HFF-Myc (cell line): Measurements from ENCODE around the gene LMX1A.

ENCODE experiments used
- DNase-seq: peaks from one replicate; pipeline ENCODE4 v3.0.0-alpha.2; 2011; ENCODE audit warnings: low read depth; ENCODE audit errors: extremely low read depth
- H3K4me3 ChIP-seq: replicated peaks from 2 replicates; pipeline ENCODE4 v1.5.1; 2011; ENCODE audit warnings: low read depth, mild to moderate bottlenecking, control low read depth, low read length
- TF ChIP-seq, protein P1 (sequence below): IDR thresholded peaks from 2 replicates; pipeline ENCODE4 v1.5.1; 2012; ENCODE audit warnings: mild to moderate bottlenecking, low read depth, low read length, control low read depth; ENCODE audit errors: missing control alignments

The LMX1A gene

DNA sequence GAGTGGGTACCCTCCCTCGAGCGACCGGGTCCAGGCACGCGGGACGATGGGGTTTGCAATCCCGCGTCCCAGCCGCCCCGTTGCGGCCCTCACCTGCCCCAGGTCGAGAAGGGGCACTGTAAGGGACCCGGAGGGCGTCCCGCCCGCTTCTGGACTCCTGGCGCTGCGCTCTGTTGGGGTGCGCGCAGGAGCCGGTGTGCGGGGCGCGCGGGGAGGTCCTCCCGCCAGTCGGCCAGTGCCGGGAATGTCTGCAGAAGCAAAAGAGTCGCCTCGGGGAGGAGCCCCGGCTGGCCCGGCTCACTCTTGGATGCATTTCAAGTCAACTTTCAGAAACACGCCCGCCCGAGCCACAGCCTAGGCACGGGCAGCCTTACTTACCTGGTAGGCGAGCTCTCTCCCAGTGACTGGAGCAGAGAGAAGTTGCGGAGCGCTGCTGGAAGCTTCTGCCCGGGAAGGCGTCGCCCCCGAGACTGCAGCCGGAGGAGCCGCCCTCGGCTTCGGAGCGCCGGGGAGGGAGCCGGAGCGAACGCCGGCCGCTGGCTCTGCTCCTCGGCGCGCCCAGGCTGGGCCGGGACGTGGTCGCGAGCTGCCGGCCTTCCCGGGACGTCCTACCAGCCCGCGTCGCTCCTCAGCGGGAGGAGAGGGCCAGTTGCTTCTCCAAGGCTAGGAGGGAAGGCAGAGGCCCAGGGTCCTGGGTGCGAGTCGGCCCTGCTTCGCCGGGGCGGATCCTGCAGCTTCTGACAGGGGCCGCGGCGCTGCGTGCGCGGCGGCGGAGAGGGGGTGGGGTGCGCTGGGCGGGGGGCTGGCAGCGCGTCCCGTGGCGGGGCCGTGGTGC is at the start of gene LMX1A:
Gene LMX1A, minus strand, starts transcription at position 739 of the 835 bp plus-strand sequence. CDS start 1,156 bp downstream, outside the sequence.
- no peak within 1 kb of the TSS for H3K4me3 ChIP-seq
- TF ChIP-seq, protein P1, sequence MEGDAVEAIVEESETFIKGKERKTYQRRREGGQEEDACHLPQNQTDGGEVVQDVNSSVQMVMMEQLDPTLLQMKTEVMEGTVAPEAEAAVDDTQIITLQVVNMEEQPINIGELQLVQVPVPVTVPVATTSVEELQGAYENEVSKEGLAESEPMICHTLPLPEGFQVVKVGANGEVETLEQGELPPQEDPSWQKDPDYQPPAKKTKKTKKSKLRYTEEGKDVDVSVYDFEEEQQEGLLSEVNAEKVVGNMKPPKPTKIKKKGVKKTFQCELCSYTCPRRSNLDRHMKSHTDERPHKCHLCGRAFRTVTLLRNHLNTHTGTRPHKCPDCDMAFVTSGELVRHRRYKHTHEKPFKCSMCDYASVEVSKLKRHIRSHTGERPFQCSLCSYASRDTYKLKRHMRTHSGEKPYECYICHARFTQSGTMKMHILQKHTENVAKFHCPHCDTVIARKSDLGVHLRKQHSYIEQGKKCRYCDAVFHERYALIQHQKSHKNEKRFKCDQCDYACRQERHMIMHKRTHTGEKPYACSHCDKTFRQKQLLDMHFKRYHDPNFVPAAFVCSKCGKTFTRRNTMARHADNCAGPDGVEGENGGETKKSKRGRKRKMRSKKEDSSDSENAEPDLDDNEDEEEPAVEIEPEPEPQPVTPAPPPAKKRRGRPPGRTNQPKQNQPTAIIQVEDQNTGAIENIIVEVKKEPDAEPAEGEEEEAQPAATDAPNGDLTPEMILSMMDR = no peak
- DNase-seq = no peak

DNA sequence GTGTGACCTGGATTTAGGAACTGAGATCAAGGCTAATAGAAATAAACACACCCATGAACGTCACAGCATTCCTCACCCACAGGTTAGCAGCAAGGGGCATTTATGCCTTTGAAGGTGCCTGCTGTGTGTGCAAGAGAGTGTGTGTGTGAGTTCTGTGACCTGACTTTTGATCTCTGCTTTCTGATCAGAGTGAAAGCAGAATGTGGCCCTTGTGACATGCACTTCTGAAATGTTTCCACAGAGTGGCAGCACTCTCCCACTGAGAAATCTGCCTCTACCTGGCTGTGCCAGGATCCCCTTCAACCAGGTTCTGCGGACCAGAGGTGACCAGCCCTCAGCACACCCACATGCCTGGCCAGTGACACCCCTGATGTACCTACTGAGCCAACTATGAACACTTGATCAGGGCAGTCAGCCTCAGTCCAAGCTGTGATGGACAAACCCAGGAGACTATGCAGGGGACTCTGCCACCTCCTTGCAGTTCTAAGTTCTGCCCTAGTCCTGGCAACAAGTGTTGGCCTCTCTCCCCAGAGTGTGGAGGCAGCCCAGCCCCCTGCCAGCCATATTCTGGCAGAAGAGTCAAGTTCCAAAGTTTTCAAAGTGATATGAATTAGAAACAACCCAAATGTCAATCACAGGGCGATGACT is 47.4 kb upstream of the LMX1A start:
- H3K4me3 ChIP-seq = no peak overlapping the region
- TF ChIP-seq, protein P1 = peak; percentile 49
- DNase-seq = no peak

DNA sequence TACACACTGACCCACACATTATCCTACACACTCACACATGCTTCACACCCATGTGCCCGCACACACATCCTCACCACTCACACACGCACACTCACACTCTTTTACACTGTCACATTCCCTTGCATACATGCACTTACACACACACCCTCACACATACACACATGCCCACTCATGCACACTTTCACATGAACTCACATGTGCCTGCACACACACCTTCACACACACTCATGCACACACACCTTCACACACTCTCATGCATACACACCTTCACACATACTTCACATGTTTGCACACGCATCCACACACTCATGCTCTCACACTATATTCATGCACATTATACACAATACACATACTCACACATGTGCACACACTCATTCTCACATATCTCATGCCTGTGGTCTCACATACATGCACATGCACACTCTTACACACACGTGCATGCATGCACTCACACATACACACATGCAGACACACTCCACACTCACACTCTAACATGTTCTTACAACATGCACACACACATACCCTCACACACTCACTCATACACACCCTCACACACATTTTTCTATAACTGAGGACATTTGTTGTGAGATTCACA is 46.1 kb upstream of the LMX1A start:
- no peak for DNase-seq
- H3K4me3 ChIP-seq = no peak overlapping the region
- TF ChIP-seq, protein P1 = no peak

DNA sequence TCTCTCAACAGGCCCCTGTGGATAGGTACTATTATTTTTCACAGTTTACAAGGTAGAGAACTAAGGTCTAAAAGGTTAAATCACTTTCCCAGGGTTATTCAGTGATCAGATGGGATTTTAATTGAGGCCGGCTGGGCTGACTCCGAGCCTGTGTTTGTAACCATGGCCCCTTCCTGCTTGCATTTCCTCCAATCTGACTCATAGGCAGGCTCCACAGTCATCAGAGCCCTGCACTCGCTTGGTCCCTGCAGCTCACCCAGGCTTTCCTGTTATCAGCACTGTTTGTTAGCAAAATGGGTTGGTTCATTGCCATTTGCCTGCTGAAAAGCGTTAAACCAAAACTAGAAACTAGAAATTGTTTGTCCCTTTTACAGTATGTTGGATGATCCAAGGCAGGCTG is 41.4 kb upstream of the LMX1A start:
- H3K4me3 ChIP-seq = no peak overlapping the region
- TF ChIP-seq, protein P1 = no peak
- DNase-seq = peak; percentile 71

DNA sequence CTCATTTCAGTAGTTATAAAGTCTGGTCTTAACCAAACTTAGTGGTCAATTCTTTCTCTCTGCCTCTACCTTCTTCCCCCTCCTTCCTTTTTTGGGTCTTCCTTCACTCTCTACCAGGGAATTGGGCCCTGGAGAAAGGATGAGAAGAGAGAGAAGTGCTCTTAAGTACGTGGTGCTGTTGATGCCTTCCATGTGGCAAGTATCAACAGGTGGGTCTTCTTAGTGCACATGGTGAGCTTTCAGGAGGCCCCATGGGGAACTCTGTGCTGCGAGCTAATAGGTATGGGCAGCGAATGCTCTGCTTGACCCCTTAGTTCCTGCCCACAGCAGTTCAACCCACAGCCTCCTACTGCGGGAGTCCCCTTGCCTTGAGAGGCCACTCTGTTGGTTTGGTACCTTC is 39.4 kb upstream of the LMX1A start:
- DNase-seq = no peak
- TF ChIP-seq, protein P1 = no peak

DNA sequence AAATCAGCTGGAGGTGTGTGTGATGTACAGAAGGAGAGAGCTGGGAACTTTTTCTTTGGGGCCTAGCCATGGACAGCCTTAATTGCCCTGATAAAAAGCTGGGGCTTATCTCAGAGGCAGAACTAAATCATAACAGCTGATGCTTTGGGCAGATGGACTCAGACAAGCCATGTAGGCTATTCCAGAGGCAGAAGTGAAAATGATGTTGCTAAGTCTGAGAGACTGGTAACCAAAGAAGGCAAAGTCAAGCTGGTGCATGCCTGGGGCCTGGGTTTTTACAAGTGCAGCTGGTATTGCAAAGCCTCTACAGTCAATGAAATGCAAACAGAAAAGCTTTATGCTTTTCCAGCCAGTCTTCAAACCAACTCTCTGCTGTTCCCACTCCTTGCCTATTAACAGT is 39.0 kb upstream of the LMX1A start:
- H3K4me3 ChIP-seq = no peak overlapping the region
- no peak for DNase-seq
- TF ChIP-seq, protein P1 = no peak

More for the DNA sequence above, 39.4 kb upstream of the LMX1A start:
- H3K4me3 ChIP-seq = no peak overlapping the region
